HG02970 (cell line): ENCODE data around the gene PGRMC2.
A peak's percentile ranks its signal among the peaks of the same experiment; 100 is the strongest.

ENCODE experiments used
- ATAC-seq: cut with Tn5 transposase; IDR thresholded peaks from one replicate; pipeline ENCODE4 v1.9.1; 2021; ENCODE audit warnings: mild to moderate bottlenecking, moderate library complexity, moderate number of reproducible peaks; ENCODE audit not compliant: unreplicated experiment, low FRiP score

Gene PGRMC2

GRCh38 chr4:128299848-128300247 is 12.2 kb upstream of the PGRMC2 start:
- no peak for ATAC-seq

GRCh38 chr4:128298852-128299251 is 11.2 kb upstream of the PGRMC2 start:
- no peak for ATAC-seq

DNA sequence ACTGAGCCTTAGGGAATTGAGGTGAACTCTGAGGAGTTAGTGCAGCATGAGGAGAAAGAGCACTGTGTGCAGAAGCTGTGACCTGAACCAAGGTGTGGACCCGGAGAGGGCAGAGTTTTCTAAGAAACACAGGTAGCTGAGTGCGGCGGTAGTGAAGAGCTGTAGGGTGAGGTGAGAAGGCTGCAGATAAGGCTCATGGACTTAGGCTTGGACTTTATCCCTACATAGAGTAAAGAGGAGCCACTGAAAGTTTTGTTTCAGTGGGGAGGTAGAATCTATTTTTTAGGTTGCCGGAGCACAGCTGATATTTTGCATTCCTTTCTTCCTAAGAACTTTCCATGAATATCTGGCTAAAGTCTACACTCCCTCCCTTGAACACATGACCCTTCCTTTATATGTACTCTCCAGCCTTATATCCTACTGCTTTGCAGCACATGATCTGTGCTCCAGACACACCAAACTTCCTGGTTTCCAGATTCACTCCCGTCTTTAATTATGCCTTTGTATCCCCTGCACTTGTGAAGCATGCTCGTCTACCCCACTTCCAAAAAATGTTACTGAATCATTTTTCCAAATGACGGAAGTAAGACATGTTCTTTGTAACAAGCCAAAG is 10.6 kb upstream of the PGRMC2 start:
- ATAC-seq = no peak

- no peak for ATAC-seq
These were observed 7.6 kb upstream of the PGRMC2 start for GRCh38 chr4:128295255-128295654.

DNA sequence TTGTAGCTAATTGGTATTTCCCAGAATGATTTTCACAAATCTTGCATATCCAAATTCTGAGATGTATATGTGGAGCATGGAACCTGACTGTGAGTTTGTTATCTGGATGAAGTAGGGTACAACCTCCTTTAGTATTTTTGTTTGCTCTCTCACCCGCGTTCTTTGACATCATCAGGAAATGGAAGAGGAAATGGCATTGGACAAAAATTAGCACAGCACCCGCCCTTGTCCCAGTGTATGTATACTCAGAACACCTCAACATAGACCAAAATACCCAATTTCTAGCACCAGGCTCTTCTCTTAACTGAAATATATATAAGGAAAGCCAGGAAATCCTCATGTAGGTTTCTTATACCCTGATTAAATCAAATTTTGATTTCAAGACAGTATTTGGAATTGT is 6.9 kb upstream of the PGRMC2 start:
- ATAC-seq = no peak

DNA sequence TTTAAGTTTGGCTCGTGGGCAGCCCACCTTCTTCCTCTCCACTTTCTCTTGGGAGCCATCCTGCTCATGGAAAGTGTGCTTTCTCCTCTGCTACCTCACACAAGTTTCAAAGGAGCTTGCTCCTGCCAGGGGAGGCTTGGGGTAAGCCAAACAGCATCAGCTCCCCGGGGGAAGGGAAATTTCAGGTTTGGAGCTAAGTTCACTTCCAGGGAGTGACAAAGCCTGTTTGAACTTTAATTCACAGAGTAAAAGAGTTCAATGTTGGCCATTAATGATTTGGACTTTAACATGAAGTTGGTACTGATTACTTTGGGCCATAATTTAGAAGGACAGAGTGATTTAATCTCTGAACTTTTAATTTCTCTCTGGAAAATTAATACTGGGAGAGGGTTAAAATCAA is 4.7 kb upstream of the PGRMC2 start:
- no peak for ATAC-seq

GRCh38 chr4:128291096-128291495 is 3.5 kb upstream of the PGRMC2 start:
- ATAC-seq = no peak

- no peak for ATAC-seq
These were observed 2.9 kb upstream of the PGRMC2 start for GRCh38 chr4:128290526-128290925.

DNA sequence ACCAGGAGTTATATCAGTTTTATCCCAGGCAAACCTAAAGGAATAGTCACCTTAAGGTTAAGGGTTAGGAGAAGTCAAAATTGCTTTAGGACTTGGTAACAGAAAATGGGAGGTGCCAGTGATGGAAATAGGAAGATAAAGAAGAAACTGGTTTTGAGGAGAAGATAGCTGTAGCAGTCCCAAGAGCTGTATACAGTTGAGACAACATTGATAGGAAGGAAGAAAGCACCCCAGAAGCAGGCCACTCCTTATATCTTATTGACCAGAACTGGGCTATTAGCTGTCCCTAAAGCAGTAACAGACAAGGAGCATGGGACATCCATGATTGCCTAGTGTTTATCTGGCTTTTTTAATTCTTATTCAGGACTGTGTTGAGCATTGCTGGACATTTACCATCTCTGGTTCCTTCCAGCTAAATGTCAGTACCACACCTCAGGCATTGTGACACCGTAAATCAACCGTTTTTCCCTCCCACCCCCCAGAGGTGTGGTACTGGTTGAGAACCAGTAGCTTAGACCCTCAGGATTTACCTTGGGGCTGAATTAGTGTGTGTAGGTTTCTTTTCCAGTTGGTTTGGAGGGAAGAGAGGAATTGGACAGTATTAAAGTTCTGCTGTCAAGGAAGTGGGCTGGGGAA is 2.0 kb upstream of the PGRMC2 start:
- no peak for ATAC-seq

DNA sequence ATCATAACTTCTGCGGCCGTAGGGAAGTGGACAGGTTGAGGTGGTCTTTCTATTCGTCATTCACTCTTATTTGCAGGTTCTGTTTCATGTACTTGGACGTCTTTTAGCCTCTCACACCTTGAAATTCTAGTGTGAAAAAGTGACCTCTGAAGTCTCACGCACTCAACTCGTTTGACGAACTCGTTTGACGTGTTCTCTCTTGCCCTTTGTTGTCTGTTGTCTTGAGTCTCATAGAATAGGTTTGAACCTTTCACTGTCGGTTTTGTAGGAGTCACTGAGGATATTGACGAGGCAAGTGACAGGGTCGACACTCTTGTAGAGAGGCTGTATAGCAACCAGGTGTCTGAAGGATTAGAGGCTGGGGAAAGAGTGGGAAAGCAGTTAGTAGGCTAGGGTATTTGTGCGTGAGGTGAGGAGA is 1.1 kb upstream of the PGRMC2 start:
- ATAC-seq = no peak

DNA sequence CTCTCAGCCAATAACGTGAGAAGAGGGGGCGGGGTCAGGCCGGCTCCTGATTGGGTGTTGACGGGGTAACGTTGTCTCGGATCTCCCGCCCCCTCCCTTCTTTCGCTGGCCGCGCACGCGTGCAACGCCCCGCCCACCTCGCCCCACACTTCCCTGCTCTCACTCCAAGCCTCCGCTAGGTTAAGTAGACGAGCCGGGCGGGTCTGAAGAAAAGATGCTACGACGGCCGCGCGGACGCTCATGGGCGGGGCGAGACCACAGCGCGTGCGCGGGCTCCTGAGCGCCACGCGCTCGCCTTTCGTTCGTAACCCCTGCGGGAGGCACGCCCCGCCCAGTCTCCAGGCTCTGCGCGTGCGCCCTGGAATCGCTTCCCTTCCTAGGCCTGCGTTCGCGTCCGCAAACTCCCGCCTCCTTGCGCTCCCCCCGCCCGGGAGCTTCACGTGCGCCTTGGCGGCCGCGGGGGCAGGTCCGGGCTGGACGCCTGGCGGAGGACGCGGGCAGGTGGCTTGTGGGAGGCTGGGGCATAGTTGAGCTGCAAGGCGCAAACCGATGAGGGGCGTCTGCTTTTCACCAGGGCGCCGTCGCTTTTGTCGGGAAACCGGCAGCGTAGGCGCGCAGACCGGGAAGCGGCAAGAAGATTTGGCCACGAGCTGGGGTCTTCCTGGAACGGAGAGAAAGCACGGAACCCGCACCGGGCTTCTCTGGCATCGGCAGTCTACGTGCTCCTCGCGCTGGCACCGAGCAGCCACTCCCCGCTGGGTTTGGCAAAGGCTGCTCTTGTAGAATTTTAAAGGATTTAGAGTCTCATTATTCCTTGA is 467 bp upstream of the PGRMC2 start:
- ATAC-seq = peak; percentile 91

DNA sequence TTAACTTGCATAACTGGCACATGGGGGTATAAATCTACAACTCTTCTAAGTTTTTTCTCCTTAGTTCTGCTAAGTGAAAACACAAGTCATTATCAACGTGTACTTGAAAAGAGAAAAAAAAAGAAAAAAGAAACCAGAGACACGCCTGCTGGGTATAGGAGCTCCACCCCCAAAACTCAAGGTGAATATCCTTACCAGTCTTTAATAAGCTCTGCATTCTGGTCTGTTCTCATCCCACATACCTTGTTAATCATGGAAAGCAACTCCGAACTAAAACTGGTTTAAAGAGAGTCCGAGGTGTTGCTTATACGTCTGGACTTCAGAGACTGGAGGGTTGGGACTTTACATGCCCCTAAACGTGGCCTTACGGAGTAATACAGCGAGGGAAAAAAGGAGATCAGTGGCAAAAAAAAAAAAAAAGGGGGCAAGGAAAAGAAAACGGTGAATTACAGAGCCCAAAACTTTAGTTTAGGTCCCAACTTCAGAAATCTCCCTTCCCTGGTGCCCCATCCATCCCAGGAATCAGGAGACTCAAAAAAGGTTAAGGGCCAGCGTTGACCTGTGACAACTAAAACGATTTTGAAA is 1.0 kb downstream of the PGRMC2 start:
- no peak for ATAC-seq

DNA sequence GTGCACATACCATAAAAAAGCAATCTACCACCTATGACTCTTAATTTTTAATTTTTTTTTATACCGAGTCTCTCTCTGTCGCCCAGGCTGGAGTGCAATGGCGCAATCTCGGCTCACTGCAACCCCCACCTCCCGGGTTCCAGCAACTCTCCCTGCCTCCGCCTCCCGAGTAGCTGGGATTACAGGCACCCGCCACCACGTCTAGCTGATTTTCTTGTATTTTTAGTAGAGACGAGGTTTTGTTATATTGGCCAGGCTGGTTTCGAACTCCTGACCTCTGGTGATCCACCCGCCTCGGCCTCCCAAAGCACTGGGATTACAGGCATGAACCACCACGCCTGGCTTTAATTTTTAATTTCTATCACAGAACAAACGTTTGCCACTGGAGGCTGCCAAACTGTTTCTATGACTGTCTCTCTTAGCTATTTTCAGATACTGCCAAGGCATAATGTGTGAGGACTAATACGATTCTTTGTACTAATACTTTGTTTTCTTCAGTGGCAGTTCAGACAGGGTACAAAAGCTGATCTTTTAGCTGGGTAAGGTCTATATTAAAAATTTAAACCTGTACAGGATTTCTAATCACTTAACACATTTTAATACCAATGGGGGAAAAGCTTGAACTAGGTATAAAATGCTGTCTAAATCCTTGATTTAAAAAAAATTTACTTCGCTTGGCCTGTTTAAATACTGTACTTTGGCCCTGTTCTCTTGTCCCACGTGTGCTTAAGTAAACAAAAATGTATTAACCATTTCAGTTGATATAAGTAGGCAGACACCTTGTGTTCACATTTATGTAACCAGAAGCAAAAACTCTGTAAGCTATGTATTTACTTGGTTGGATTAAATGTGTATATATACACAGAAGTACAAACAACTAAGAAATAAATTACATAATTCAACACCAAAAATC is 2.3 kb downstream of the PGRMC2 start:
- ATAC-seq = no peak

GRCh38 chr4:128284317-128284716 is 3.3 kb downstream of the PGRMC2 start:
- ATAC-seq = no peak

DNA sequence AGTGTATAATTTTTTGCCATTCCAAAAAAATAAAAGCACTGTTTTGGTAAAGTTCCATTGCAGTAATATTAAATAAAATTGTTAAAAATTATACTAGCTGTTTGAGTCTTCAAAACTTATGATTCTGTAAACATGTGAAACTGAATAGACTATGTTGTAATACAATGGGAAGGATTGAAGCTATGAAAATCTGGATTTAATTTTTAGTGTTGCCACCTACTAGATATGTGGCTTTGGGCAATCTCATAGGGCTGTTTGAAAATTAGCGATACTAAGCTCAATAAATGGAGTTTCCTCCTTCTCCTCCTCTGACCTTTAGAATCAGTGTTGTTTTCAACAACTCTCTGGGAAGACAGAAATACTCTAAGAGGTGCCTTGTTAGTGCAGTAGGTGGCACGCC is 4.5 kb downstream of the PGRMC2 start:
- ATAC-seq = no peak

- no peak for ATAC-seq
These were observed 5.1 kb downstream of the PGRMC2 start for GRCh38 chr4:128282516-128282915.

DNA sequence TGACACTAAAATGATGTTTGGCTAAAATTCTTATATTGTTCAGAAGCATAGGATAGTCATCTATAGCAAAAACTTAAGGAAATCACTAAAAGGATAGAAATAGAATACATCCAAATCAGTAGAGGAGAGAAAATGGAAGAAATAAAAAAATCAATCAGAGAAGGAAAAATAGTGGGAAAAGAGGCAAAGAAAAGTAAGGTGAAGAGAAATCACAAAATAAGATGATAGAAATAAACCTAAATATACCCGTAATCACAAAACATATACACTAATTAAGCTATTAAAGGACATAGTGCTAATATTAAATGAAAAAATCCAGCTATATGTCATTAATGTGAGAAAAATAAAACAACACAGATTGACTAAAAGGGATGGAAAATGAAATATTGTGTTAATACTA is 6.3 kb downstream of the PGRMC2 start:
- ATAC-seq = no peak

DNA sequence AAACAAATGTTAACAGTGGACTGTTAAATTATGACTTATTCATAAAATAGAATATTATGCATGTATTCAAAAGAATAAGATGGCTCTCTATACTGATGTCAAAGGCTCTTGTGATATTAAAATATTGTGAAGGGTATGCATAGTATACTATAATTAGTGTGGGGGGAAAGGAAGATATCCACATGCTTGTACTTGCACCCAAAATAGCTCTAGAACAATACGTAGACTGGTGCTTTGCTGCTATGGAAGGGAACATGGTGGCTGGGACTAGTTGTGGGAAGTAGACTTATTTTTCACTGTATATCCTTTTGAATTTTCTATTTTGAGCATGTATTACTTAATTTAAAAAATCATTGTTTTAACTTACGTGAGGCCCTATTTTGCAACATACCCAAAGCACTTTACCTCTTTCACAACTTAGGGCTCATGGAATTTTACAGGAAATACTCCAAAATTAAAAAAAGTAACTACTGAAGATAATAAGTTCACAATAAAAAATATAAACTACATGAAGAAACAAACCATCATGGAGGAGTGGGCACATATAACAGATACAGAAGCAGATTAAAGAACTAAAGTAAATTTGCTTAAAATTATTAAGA is 7.9 kb downstream of the PGRMC2 start:
- ATAC-seq = no peak

- no peak for ATAC-seq
These were observed 9.8 kb downstream of the PGRMC2 start for GRCh38 chr4:128277856-128278255.

GRCh38 chr4:128275346-128275745 is 12.3 kb downstream of the PGRMC2 start:
- ATAC-seq = no peak
